ENCODE results near the gene CRYGN.

- no peak for TF ChIP-seq CTCF (IDR thresholded peaks at IDR 0.05)
- no peak for TF ChIP-seq POLR2A (IDR thresholded peaks at IDR 0.05)
These were observed 58.4 kb downstream of the CRYGN start for GRCh38 chr7:151381348-151382078.
